ENCODE results near the gene LRAT. TPM values are rescaled to one million over a fixed set of nuclear protein-coding genes. Genes with fewer than 3 reads are reported as not detected.

The LRAT gene
- total and polyA plus RNA-seq, 4 donors = 0.27 to 0.50 TPM; not detected in 2

DNA sequence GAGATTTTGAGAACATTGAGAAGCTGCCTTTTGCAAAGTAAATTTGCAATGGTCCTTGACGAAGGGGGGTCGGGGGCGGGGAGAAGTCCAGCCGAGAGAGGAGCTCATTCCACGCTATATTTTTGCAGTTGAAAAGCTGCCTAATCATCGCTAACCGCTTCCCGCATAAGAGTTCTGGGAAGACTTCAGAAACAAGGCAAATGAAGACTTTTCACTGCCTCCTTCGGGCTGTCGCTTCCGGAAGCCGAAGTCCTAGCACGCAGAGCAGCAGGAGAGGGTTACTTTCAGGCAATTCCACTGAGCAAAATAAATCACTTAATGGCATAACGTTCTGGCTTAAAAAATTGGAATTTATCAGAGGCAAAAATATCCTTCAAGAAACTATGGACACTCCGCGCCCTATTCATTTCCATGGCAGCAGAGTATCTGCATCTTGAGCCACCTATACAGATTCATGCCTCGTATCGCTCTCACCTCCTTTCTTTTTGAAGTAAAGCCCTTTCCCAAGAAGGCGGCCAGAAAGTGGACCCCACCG is 2.6 kb upstream of the LRAT start:
- no peak for DNase-seq
- Histone ChIP-seq H3K27ac (ENCODE audit: low read depth in 1 of 2, low read length in 2 of 2) (no peak overlapping the region), H3K27me3 (ENCODE audit: control insufficient read depth in 1 of 2, insufficient read depth in 2 of 2, low read length in 1 of 2) (no peaks in the 10 kb centered on the region), H3K36me3 (ENCODE audit: control insufficient read depth in 1 of 2, insufficient read depth in 2 of 2, low read length in 1 of 2) (no peaks in the 10 kb centered on the region), H3K4me1 (ENCODE audit: control insufficient read depth in 1 of 2, insufficient read depth in 2 of 2, low read length in 2 of 2) (no peaks in the 10 kb centered on the region), H3K9me3 (ENCODE audit: control insufficient read depth, low read length) (no peaks in the 10 kb centered on the region), H3K4me3 (ENCODE audit: low read length in 2 of 2) (no peak overlapping the region)
- WGBS, 2 donors = 29 to 34% methylated on average over 20 of the region's 20 CpGs
- intact Hi-C loops (cut with DNase I) = no loop called here
- ATAC-seq (ENCODE audit: low FRiP score) = no peak

- Histone ChIP-seq H3K27me3 (ENCODE audit: control insufficient read depth in 1 of 2, insufficient read depth in 2 of 2, low read length in 1 of 2) (no peaks in the 10 kb centered on the region), H3K36me3 (ENCODE audit: control insufficient read depth in 1 of 2, insufficient read depth in 2 of 2, low read length in 1 of 2) (no peaks in the 10 kb centered on the region), H3K27ac (ENCODE audit: low read depth in 1 of 2, low read length in 2 of 2) (no peak overlapping the region), H3K9me3 (ENCODE audit: control insufficient read depth, low read length) (no peaks in the 10 kb centered on the region), H3K4me3 (ENCODE audit: low read length in 2 of 2) (peak overlapping the region; percentile 6 to 61), H3K4me1 (ENCODE audit: control insufficient read depth in 1 of 2, insufficient read depth in 2 of 2, low read length in 2 of 2) (no peaks in the 10 kb centered on the region)
- DNase-seq = no peak
- intact Hi-C loops (cut with DNase I) = no loop called here
- WGBS, 2 donors = 1% methylated on average over 49 of the region's 49 CpGs
- ATAC-seq (ENCODE audit: low FRiP score) = peak; percentile 28
Measured at GRCh38 chr4:154741922-154742850, 1.6 kb upstream of the LRAT start.

DNA sequence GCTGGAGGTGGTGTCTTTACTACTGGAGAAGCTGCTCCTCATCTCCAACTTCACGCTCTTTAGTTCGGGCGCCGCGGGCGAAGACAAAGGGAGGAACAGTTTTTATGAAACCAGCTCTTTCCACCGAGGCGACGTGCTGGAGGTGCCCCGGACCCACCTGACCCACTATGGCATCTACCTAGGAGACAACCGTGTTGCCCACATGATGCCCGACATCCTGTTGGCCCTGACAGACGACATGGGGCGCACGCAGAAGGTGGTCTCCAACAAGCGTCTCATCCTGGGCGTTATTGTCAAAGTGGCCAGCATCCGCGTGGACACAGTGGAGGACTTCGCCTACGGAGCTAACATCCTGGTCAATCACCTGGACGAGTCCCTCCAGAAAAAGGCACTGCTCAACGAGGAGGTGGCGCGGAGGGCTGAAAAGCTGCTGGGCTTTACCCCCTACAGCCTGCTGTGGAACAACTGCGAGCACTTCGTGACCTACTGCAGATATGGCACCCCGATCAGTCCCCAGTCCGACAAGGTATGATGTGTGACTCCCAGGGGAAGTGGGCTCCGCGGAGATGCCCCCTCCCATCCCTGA is 634 bp downstream of the LRAT start:
- Histone ChIP-seq H3K4me3 (ENCODE audit: low read length in 2 of 2) (peak overlapping the region; percentile 1 to 40), H3K27ac (ENCODE audit: low read depth in 1 of 2, low read length in 2 of 2) (no peak overlapping the region), H3K27me3 (ENCODE audit: control insufficient read depth in 1 of 2, insufficient read depth in 2 of 2, low read length in 1 of 2) (no peaks in the 10 kb centered on the region), H3K4me1 (ENCODE audit: control insufficient read depth in 1 of 2, insufficient read depth in 2 of 2, low read length in 2 of 2) (no peaks in the 10 kb centered on the region), H3K9me3 (ENCODE audit: control insufficient read depth, low read length) (no peaks in the 10 kb centered on the region), H3K36me3 (ENCODE audit: control insufficient read depth in 1 of 2, insufficient read depth in 2 of 2, low read length in 1 of 2) (no peaks in the 10 kb centered on the region)
- WGBS, 2 donors = 4% methylated on average over 31 of the region's 31 CpGs
- no peak for DNase-seq
- ATAC-seq (ENCODE audit: low FRiP score) = peak; percentile 45
- intact Hi-C loops (cut with DNase I) = no loop called here

- Histone ChIP-seq H3K4me3 (ENCODE audit: low read length in 2 of 2) (no peak overlapping the region), H3K36me3 (ENCODE audit: control insufficient read depth in 1 of 2, insufficient read depth in 2 of 2, low read length in 1 of 2) (no peaks in the 10 kb centered on the region), H3K4me1 (ENCODE audit: control insufficient read depth in 1 of 2, insufficient read depth in 2 of 2, low read length in 2 of 2) (no peaks in the 10 kb centered on the region), H3K9me3 (ENCODE audit: control insufficient read depth, low read length) (no peaks in the 10 kb centered on the region), H3K27ac (ENCODE audit: low read depth in 1 of 2, low read length in 2 of 2) (no peak overlapping the region), H3K27me3 (ENCODE audit: control insufficient read depth in 1 of 2, insufficient read depth in 2 of 2, low read length in 1 of 2) (peaks cover 0 to 2% of the 10 kb centered on the region in 2 donors)
- intact Hi-C loops (cut with DNase I) = no loop called here
- 64 to 69% methylated on average over 6 of the region's 6 CpGs for WGBS, 2 donors
- DNase-seq = no peak
- no peak for ATAC-seq (ENCODE audit: low FRiP score)
Measured at GRCh38 chr4:154757713-154758112, 13.9 kb downstream of the LRAT start.

DNA sequence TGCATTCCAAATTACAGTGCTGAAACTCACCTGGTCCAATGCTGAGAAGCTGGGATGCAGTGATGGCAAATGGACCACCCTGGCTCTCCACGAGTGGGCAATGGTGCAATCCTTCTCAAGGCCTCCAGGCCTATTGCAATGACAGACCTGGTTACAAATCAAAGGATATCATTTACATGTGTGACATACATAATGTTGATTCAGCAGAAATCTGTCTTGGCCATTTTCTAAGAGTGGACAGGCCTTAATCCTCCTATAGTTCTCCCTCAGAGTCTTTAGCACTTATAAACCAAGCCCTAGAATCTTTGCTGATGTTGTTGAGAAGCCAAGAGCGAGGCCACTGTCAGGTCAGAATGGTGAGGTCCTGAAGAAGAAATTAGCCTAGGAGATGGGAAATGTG is 17.1 kb downstream of the LRAT start:
- no peak for DNase-seq
- intact Hi-C loops (cut with DNase I) = no loop called here
- H3K27me3 ChIP-seq (ENCODE audit: control insufficient read depth in 1 of 2, insufficient read depth in 2 of 2, low read length in 1 of 2) = no peaks in the 10 kb centered on the region
- no peaks in the 10 kb centered on the region for H3K4me1 ChIP-seq (ENCODE audit: control insufficient read depth in 1 of 2, insufficient read depth in 2 of 2, low read length in 2 of 2)
- H3K27ac ChIP-seq (ENCODE audit: low read depth in 1 of 2, low read length in 2 of 2) = no peak overlapping the region
- no peak overlapping the region for H3K4me3 ChIP-seq (ENCODE audit: low read length in 2 of 2)
- H3K36me3 ChIP-seq (ENCODE audit: control insufficient read depth in 1 of 2, insufficient read depth in 2 of 2, low read length in 1 of 2) = no peaks in the 10 kb centered on the region
- WGBS, 2 donors = 72 to 74% methylated on average over 2 of the region's 2 CpGs
- no peaks in the 10 kb centered on the region for H3K9me3 ChIP-seq (ENCODE audit: control insufficient read depth, low read length)
- no peak for ATAC-seq (ENCODE audit: low FRiP score)

GRCh38 chr4:154778264-154778663 is 34.5 kb downstream of the LRAT start:
- whole genome bisulfite sequencing, 2 donors = 95 to 100% methylated on average over 1 of the region's 1 CpG
- Histone ChIP-seq H3K27ac (ENCODE audit: low read depth in 1 of 2, low read length in 2 of 2) (no peak overlapping the region), H3K4me1 (ENCODE audit: control insufficient read depth in 1 of 2, insufficient read depth in 2 of 2, low read length in 2 of 2) (no peaks in the 10 kb centered on the region), H3K4me3 (ENCODE audit: low read length in 2 of 2) (no peak overlapping the region), H3K27me3 (ENCODE audit: control insufficient read depth in 1 of 2, insufficient read depth in 2 of 2, low read length in 1 of 2) (no peaks in the 10 kb centered on the region), H3K9me3 (ENCODE audit: control insufficient read depth, low read length) (no peaks in the 10 kb centered on the region), H3K36me3 (ENCODE audit: control insufficient read depth in 1 of 2, insufficient read depth in 2 of 2, low read length in 1 of 2) (no peaks in the 10 kb centered on the region)
- DNase-seq = no peak
- no peak for ATAC-seq (ENCODE audit: low FRiP score)
- intact Hi-C loops (cut with DNase I) = no loop called here

GRCh38 chr4:154779362-154779947 is 35.7 kb downstream of the LRAT start:
- Histone ChIP-seq H3K9me3 (ENCODE audit: control insufficient read depth, low read length) (no peaks in the 10 kb centered on the region), H3K27me3 (ENCODE audit: control insufficient read depth in 1 of 2, insufficient read depth in 2 of 2, low read length in 1 of 2) (no peaks in the 10 kb centered on the region), H3K4me1 (ENCODE audit: control insufficient read depth in 1 of 2, insufficient read depth in 2 of 2, low read length in 2 of 2) (no peaks in the 10 kb centered on the region), H3K36me3 (ENCODE audit: control insufficient read depth in 1 of 2, insufficient read depth in 2 of 2, low read length in 1 of 2) (no peaks in the 10 kb centered on the region), H3K27ac (ENCODE audit: low read depth in 1 of 2, low read length in 2 of 2) (no peak overlapping the region), H3K4me3 (ENCODE audit: low read length in 2 of 2) (no peak overlapping the region)
- ATAC-seq (ENCODE audit: low FRiP score) (no peak), DNase-seq (no peak)
- intact Hi-C loops (cut with DNase I) = no loop called here
- WGBS, 2 donors = 45% methylated on average over 3 of the region's 3 CpGs

- DNase-seq (no peak), ATAC-seq (ENCODE audit: low FRiP score) (peak; percentile 19)
- WGBS, 2 donors = 67 to 68% methylated on average over 76 of the region's 76 CpGs
- no peaks in the 10 kb centered on the region for H3K9me3 ChIP-seq (ENCODE audit: control insufficient read depth, low read length)
- H3K27ac ChIP-seq (ENCODE audit: low read depth in 1 of 2, low read length in 2 of 2) = no peak within 1 kb of the TSS
- H3K27me3 ChIP-seq (ENCODE audit: control insufficient read depth in 1 of 2, insufficient read depth in 2 of 2, low read length in 1 of 2) = no peaks in the 10 kb centered on the region
- H3K4me1 ChIP-seq (ENCODE audit: control insufficient read depth in 1 of 2, insufficient read depth in 2 of 2, low read length in 2 of 2) = no peaks in the 10 kb centered on the region
- intact Hi-C loops (cut with DNase I) = loop anchor here (5.0 to 10.0 kb wide), 2 partner anchors 224 to 227 kb away; partner anchors contain the start of gene PLRG1 (in 1 of the 2)
- H3K4me3 ChIP-seq (ENCODE audit: low read length in 2 of 2) = no peak within 1 kb of the TSS
- H3K36me3 ChIP-seq (ENCODE audit: control insufficient read depth in 1 of 2, insufficient read depth in 2 of 2, low read length in 1 of 2) = no peaks in the 10 kb centered on the region
Measured at GRCh38 chr4:154781126-154781982, 37.6 kb downstream of the LRAT start, which contains the start of gene RBM46. Gene RBM46 (plus strand): TSS chr4:154781272. CDS start chr4:154796753, 15,481 bp downstream.
